A549 (cell line): Measurements from ENCODE around the gene GNB1L.

Experiments used
- KDM1A ChIP-seq: fragments of 200-600 bp; sonication (generic); IDR thresholded peaks from 2 replicates; pipeline ENCODE4 v1.6.1; 2016; ENCODE audit warnings: low read depth, mild to moderate bottlenecking
- PHF8 ChIP-seq: fragments of 200-600 bp; sonication (generic); IDR thresholded peaks from 2 replicates; pipeline ENCODE4 v1.6.1; 2016; ENCODE audit warnings: low read depth, mild to moderate bottlenecking, antibody characterized with exemption, moderate library complexity, borderline replicate concordance
- TP53 ChIP-seq: fragments of 250-450 bp; sonication (Bioruptor Pico); IDR thresholded peaks from 2 replicates; pipeline ENCODE4 v1.5.0; 2021; ENCODE audit warnings: mild to moderate bottlenecking, moderate library complexity
- TF ChIP-seq, protein P1 (sequence below): fragments of >200 bp; sonication (Bioruptor Twin); formaldehyde crosslinking; IDR thresholded peaks from 3 replicates; pipeline ENCODE4 v1.5.1; 2016
- TF ChIP-seq, protein P2 (sequence below): fragments of 250-450 bp; sonication (Bioruptor Pico); IDR thresholded peaks from 2 replicates; pipeline ENCODE4 v1.5.0; 2021; ENCODE audit warnings: mild to moderate bottlenecking, moderate library complexity, borderline replicate concordance
- TF ChIP-seq, protein P3 (sequence below): fragments of 150-350 bp; IDR thresholded peaks from 2 replicates; pipeline ENCODE4 v1.6.1; 2014; ENCODE audit warnings: low read depth, mild to moderate bottlenecking, low read length
- TF ChIP-seq, protein P4 (sequence below): fragments of >200 bp; sonication (Bioruptor Twin); formaldehyde crosslinking; IDR thresholded peaks from 3 replicates; pipeline ENCODE4 v1.6.1; 2016

DNA sequence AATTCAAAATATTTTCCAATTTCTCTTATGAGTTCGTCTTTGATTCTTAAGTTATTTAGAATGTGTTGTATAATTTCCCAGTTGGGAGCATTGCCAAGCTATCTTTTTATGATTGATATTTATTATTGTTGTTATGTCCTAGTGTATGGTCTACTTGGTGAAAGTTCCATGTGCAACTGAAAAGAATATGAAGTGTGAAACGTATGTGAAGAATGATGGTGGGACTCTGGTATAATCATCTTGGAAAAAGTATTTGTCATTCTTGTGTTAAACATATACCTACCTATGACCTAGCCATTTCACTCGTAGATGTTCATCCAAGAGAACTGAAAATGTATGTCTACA lies 12.0 kb upstream of the GNB1L start:
- no peak for TF ChIP-seq PHF8
- TF ChIP-seq TP53, result no peak
- TF ChIP-seq, protein P1, sequence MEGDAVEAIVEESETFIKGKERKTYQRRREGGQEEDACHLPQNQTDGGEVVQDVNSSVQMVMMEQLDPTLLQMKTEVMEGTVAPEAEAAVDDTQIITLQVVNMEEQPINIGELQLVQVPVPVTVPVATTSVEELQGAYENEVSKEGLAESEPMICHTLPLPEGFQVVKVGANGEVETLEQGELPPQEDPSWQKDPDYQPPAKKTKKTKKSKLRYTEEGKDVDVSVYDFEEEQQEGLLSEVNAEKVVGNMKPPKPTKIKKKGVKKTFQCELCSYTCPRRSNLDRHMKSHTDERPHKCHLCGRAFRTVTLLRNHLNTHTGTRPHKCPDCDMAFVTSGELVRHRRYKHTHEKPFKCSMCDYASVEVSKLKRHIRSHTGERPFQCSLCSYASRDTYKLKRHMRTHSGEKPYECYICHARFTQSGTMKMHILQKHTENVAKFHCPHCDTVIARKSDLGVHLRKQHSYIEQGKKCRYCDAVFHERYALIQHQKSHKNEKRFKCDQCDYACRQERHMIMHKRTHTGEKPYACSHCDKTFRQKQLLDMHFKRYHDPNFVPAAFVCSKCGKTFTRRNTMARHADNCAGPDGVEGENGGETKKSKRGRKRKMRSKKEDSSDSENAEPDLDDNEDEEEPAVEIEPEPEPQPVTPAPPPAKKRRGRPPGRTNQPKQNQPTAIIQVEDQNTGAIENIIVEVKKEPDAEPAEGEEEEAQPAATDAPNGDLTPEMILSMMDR, result no peak
- no peak for TF ChIP-seq KDM1A
- TF ChIP-seq, protein P2, sequence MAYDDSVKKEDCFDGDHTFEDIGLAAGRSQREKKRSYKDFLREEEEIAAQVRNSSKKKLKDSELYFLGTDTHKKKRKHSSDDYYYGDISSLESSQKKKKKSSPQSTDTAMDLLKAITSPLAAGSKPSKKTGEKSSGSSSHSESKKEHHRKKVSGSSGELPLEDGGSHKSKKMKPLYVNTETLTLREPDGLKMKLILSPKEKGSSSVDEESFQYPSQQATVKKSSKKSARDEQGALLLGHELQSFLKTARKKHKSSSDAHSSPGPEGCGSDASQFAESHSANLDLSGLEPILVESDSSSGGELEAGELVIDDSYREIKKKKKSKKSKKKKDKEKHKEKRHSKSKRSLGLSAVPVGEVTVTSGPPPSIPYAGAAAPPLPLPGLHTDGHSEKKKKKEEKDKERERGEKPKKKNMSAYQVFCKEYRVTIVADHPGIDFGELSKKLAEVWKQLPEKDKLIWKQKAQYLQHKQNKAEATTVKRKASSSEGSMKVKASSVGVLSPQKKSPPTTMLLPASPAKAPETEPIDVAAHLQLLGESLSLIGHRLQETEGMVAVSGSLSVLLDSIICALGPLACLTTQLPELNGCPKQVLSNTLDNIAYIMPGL, result no peak
- TF ChIP-seq, protein P3, sequence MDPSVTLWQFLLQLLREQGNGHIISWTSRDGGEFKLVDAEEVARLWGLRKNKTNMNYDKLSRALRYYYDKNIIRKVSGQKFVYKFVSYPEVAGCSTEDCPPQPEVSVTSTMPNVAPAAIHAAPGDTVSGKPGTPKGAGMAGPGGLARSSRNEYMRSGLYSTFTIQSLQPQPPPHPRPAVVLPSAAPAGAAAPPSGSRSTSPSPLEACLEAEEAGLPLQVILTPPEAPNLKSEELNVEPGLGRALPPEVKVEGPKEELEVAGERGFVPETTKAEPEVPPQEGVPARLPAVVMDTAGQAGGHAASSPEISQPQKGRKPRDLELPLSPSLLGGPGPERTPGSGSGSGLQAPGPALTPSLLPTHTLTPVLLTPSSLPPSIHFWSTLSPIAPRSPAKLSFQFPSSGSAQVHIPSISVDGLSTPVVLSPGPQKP, result no peak
- TF ChIP-seq, protein P4, sequence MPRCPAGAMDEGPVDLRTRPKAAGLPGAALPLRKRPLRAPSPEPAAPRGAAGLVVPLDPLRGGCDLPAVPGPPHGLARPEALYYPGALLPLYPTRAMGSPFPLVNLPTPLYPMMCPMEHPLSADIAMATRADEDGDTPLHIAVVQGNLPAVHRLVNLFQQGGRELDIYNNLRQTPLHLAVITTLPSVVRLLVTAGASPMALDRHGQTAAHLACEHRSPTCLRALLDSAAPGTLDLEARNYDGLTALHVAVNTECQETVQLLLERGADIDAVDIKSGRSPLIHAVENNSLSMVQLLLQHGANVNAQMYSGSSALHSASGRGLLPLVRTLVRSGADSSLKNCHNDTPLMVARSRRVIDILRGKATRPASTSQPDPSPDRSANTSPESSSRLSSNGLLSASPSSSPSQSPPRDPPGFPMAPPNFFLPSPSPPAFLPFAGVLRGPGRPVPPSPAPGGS, result no peak
